Prostate gland (tissue), 2 donors: ENCODE results near the gene SLC39A3. TPM values are rescaled to one million over a fixed set of nuclear protein-coding genes. Genes with fewer than 3 reads are reported as not detected.

ENCODE experiments used
- DNase-seq: peaks from one replicate; pipeline ENCODE4 v3.0.0-alpha.2; 2019; ENCODE audit warnings: low spot score
- H3K27ac ChIP-seq, 2 donors: fragments of 200-600 bp; sonication (generic); 2 replicates each; pipeline ENCODE4 v1.5.1; 2017 to 2019
- H3K27me3 ChIP-seq: fragments of 200-600 bp; sonication (generic); replicated peaks from 2 replicates; pipeline ENCODE4 v1.5.1; 2019; ENCODE audit not compliant: insufficient read depth
- H3K36me3 ChIP-seq, 2 donors: fragments of 200-600 bp; sonication (generic); 1 replicate in 1 of 2; 2 replicates in 1 of 2; pipeline versions ENCODE4 v1.5.1 to v1.8.1; 2017 to 2019
- H3K4me1 ChIP-seq: fragments of 200-600 bp; sonication (generic); replicated peaks from 2 replicates; pipeline ENCODE4 v1.5.1; 2019
- H3K4me3 ChIP-seq, 2 donors: fragments of 200-600 bp; sonication (generic); 2 replicates each; pipeline ENCODE4 v1.5.1; 2017 to 2019
- H3K9me3 ChIP-seq: fragments of 200-600 bp; sonication (generic); 2 replicates; pipeline ENCODE4 v1.5.1; 2017
- CTCF ChIP-seq, 4 experiments: fragments of 200-600 bp in 2 of 4; fragments of 450-650 bp in 2 of 4; sonication (generic) in 2 of 4; IDR thresholded peaks; 1 replicate in 3 of 4; 2 replicates in 1 of 4; pipeline ENCODE4 v1.5.1; 2016 to 2019; ENCODE audit warnings: antibody characterized with exemption in 4 of 4, mild to moderate bottlenecking in 2 of 4, moderate library complexity in 2 of 4
- POLR2A ChIP-seq: fragments of 450-650 bp; IDR thresholded peaks from one replicate; pipeline ENCODE4 v1.6.1; 2016; ENCODE audit warnings: antibody characterized with exemption, mild to moderate bottlenecking
- POLR2AphosphoS5 ChIP-seq: sonication (generic); formaldehyde crosslinking; IDR thresholded peaks from one replicate; pipeline ENCODE4 v1.6.1; 2017; ENCODE audit warnings: antibody characterized with exemption
- WGBS: methylation state at CpG from one replicate; pipeline ENCODE4 v1.1.5; 2018; 5-methylcytosine and 5-hydroxymethylcytosine counted together
- intact Hi-C: fragments of 100-400 bp; cut with DNase I; formaldehyde crosslinking; loops from one replicate; pipeline ENCODE4 v1.14.2; 2022
- total RNA-seq, 2 donors: library from RNA; depleted of rRNA; stranded (reverse); fragments of >200 nt; gene quantifications; one replicate each; pipeline ENCODE4 v1.1.0, GENCODE V29; 2016

Gene SLC39A3, protein sequence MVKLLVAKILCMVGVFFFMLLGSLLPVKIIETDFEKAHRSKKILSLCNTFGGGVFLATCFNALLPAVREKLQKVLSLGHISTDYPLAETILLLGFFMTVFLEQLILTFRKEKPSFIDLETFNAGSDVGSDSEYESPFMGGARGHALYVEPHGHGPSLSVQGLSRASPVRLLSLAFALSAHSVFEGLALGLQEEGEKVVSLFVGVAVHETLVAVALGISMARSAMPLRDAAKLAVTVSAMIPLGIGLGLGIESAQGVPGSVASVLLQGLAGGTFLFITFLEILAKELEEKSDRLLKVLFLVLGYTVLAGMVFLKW
- 10 to 100 TPM; 46.6 to 67.9 TPM for total RNA-seq

- WGBS = under 1% methylated on average over 64 of the region's 64 CpGs
- Histone ChIP-seq H3K27me3 (no peaks in the 10 kb centered on the region), H3K9me3 (no peaks in the 10 kb centered on the region), H3K4me3 (peak within 1 kb of the TSS; percentile 74 to 95), H3K4me1 (peaks cover 3% of the 10 kb centered on the region), H3K27ac (peak within 1 kb of the TSS in 1 of 2 donors; percentile 45), H3K36me3 (peaks cover 0 to 5% of the 10 kb centered on the region in 2 donors)
- peak; percentile 98 for DNase-seq
- intact Hi-C loops = loop anchor here (10.0 kb wide), 1 partner anchor 265 kb away; the partner anchor contains the start of gene GADD45B
- peak in 3 of 4 experiments; percentile 11 to 60 (median 47) for TF ChIP-seq CTCF (IDR thresholded peaks at IDR 0.05)
- TF ChIP-seq POLR2A = peak; percentile 18
- peak; percentile 99 for TF ChIP-seq POLR2AphosphoS5
Measured at GRCh38 chr19:2739602-2740313, at the start of gene SLC39A3. Gene SLC39A3, minus strand, starts transcription at chr19:2740017. Its CDS starts 2,760 bp downstream, at chr19:2737257.

DNA sequence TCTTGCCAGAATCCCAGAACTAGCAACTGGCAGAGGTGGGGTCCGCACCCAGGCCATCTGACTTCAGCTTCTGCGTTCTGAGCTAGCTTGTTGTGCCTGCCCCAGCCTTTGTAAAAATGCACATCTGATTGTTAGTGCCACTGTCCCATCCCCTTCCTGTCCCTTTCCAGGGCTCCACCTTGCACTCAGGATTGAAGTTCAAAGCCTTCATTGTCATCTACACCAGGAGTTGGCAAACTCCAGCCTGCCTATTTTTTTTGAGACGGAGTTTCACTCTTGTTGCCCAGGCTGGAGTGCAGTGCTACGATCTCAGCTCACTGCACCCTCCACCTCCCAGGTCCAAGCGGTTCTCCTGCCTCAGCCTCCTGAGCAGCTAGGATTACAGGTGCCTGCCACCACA is 48.4 kb upstream of the SLC39A3 start:
- WGBS = 89% methylated on average over 5 of the region's 5 CpGs
- Histone ChIP-seq H3K36me3 (no peaks in the 10 kb centered on the region), H3K27ac (no peak overlapping the region), H3K4me1 (peaks cover 5% of the 10 kb centered on the region), H3K27me3 (no peaks in the 10 kb centered on the region), H3K9me3 (no peaks in the 10 kb centered on the region), H3K4me3 (no peak overlapping the region)
- no peak for DNase-seq
- intact Hi-C loops = loop anchor here (10.0 kb wide), 1 partner anchor 247 kb away; no protein-coding TSS in a partner anchor
- TF ChIP-seq CTCF (IDR thresholded peaks at IDR 0.05) (no peak), POLR2AphosphoS5 (no peak), POLR2A (no peak)

DNA sequence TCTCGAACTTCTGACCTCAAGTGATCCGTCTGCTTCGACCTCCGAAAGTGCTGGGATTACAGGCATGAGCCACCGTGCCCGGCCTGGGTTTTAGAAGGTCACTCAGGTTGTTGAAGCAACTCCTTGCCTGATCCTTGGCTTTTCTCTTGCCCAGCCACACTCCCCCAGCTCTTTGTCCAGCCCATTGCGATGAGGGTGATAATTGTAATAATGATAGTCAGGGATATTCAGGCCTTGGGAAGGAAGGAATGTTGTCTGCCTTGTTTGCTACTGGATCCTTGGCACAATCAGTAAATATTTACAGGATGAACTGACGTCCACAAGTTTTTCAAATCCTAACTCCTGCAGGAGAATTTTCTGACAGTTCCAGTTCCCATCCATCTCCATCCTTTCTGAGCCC is 47.3 kb upstream of the SLC39A3 start:
- no peak overlapping the region for H3K27ac ChIP-seq
- intact Hi-C loops = loop anchor here (10.0 kb wide), 1 partner anchor 248 kb away; no protein-coding TSS in a partner anchor
- H3K9me3 ChIP-seq = no peaks in the 10 kb centered on the region
- DNase-seq = no peak
- no peaks in the 10 kb centered on the region for H3K27me3 ChIP-seq
- no peak overlapping the region for H3K4me3 ChIP-seq
- TF ChIP-seq POLR2A = no peak
- no peak for TF ChIP-seq POLR2AphosphoS5
- no peak for TF ChIP-seq CTCF (IDR thresholded peaks at IDR 0.05)
- H3K36me3 ChIP-seq = no peaks in the 10 kb centered on the region
- peaks cover 5% of the 10 kb centered on the region for H3K4me1 ChIP-seq
- 82% methylated on average over 8 of the region's 8 CpGs for WGBS

DNA sequence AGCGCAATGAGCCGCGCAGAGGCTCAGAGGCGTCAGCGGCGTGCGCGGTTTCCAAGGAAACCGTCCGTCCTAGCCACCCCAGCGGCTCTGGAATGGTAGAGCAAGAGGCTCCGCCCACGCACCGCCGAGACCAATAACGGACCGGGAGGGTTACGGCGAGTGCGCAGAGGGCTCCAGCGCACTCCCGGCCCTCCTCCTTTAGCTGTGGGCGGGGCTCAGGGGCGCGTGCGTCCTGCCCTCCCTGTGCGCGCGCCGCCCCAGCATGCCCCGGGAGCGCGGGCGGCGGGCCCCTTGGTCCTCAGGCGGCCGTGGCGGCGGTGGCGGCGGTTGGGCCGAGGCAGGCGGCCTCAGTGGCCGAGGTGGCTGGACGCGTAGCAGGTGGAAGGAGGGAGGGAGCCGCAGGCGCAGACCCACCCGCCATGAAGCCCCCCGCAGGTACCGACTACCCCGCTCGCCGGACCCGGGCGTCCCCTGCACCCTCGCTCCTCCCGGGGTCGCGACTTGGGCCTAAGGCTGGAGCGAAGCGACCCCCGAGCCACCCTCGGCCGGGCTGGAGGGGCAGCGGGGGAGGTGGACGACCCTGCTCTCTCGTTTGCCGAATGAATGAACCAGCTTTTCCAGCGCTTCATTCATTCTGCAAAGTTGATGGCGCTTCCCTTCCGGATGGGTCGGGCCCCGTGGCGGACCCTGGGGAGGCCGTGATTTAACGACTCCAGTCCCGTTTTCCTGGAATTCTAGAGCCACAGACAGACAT is 45.6 kb upstream of the SLC39A3 start, which contains the start of gene THOP1:
Gene THOP1 (plus strand): TSS at position 260 of the 754 bp plus-strand sequence. CDS start 160 bp downstream, at position 420.
- peak; percentile 97 for DNase-seq
- Histone ChIP-seq H3K4me1 (peaks cover 5% of the 10 kb centered on the region), H3K9me3 (no peaks in the 10 kb centered on the region), H3K36me3 (no peaks in the 10 kb centered on the region), H3K4me3 (peak within 1 kb of the TSS; percentile 59 to 84), H3K27ac (peak within 1 kb of the TSS; percentile 36 to 47), H3K27me3 (no peaks in the 10 kb centered on the region)
- TF ChIP-seq POLR2A (peak; percentile 55), CTCF (IDR thresholded peaks at IDR 0.05) (peak in 2 of 4 experiments; percentile 12 to 28), POLR2AphosphoS5 (peak; percentile 94)
- WGBS = under 1% methylated on average over 62 of the region's 78 CpGs
- intact Hi-C loops = loop anchor here (10.0 kb wide), 1 partner anchor 249 kb away; no protein-coding TSS in a partner anchor
